Activated CD8-positive, alpha-beta T cell treated with anti-CD3 and anti-CD28 coated beads for 36 hours (primary cell): Measurements from ENCODE around the gene TBC1D4. TPM values are rescaled to one million over a fixed set of nuclear protein-coding genes. Genes with fewer than 3 reads are reported as not detected.

ENCODE experiments used
- ATAC-seq: fragments of 200-7000 bp; cut with Tn5 transposase; one replicate; pipeline ENCODE4 v1.10.0; 2021; ENCODE audit warnings: mild to moderate bottlenecking, moderate library complexity
- CTCF ChIA-PET: fragments of 350-600 bp; sonication (Branson Sonifier 250); formaldehyde crosslinking; loops from one replicate; lab custom pipeline; 2021; ENCODE audit warnings: antibody characterized with exemption; lab: Charles Lee
- POLR2A ChIA-PET: fragments of 350-600 bp; sonication (Branson Sonifier 250); formaldehyde crosslinking; loops from one replicate; lab custom pipeline; 2021; ENCODE audit warnings: antibody characterized with exemption; lab: Charles Lee
- DNase-seq: peaks from one replicate; pipeline ENCODE4 v3.0.0-alpha.2; 2020
- H3K27ac Mint-ChIP-seq: one replicate; pipeline ENCODE4 v1.8.0; 2021; ENCODE audit warnings: mild to moderate bottlenecking, mixed read lengths
- H3K27me3 Mint-ChIP-seq: one replicate; pipeline ENCODE4 v1.8.0; 2021; ENCODE audit warnings: mixed read lengths
- H3K36me3 Mint-ChIP-seq: one replicate; pipeline ENCODE4 v1.8.0; 2021; ENCODE audit warnings: low read depth, mixed read lengths
- H3K4me1 Mint-ChIP-seq: one replicate; pipeline ENCODE4 v1.8.0; 2021; ENCODE audit warnings: low read depth, mixed read lengths
- H3K4me3 Mint-ChIP-seq: one replicate; pipeline ENCODE4 v1.8.0; 2021; ENCODE audit warnings: mild to moderate bottlenecking, moderate library complexity, mixed read lengths
- H3K9me3 Mint-ChIP-seq: one replicate; pipeline ENCODE4 v1.8.0; 2021; ENCODE audit warnings: mixed read lengths
- CTCF ChIP-seq: fragments of 200-600 bp; IDR thresholded peaks from one replicate; pipeline ENCODE4 v1.8.0; 2022; ENCODE audit warnings: antibody characterized with exemption, mild to moderate bottlenecking
- intact Hi-C: fragments of 100-400 bp; cut with micrococcal nuclease; formaldehyde crosslinking; loops from one replicate; pipeline ENCODE4 v1.10.0; 2022
- total RNA-seq, 2 experiments: library from RNA; stranded (reverse); gene quantifications; one replicate each; pipeline ENCODE4 v1.2.3, GENCODE V29; 2021

The TBC1D4 gene
- total RNA-seq, 2 experiments from 2014 or later: 50.4 to 53.3 TPM

- ChIA-PET POLR2A (no interaction called here), CTCF (interaction anchor here (0.8 to 1.2 kb wide), 2 partner anchors 32 to 150 kb away, joined by 3 read pairs; no protein-coding TSS in a partner anchor)
- intact Hi-C loops: loop anchor here (5.0 to 10.0 kb wide), 2 partner anchors 112 to 175 kb away; partner anchors contain the start of genes TBC1D4 and UCHL3
- no peaks in the 10 kb centered on the region for H3K36me3 Mint-ChIP-seq
- no peak for TF ChIP-seq CTCF
- no peak overlapping the region for H3K4me3 Mint-ChIP-seq
- no peak for ATAC-seq
- no peak overlapping the region for H3K27ac Mint-ChIP-seq
- H3K9me3 Mint-ChIP-seq: no peaks in the 10 kb centered on the region
- H3K4me1 Mint-ChIP-seq: peaks cover 27% of the 10 kb centered on the region
- no peaks in the 10 kb centered on the region for H3K27me3 Mint-ChIP-seq
- DNase-seq: no peak
These were observed 112.0 kb downstream of the TBC1D4 start for GRCh38 chr13:75369981-75370380.

GRCh38 chr13:75368167-75368566 is 113.8 kb downstream of the TBC1D4 start:
- no peaks in the 10 kb centered on the region for H3K36me3 Mint-ChIP-seq
- no peaks in the 10 kb centered on the region for H3K9me3 Mint-ChIP-seq
- ChIA-PET CTCF (interaction anchor here (0.8 to 1.8 kb wide), 3 partner anchors 10 to 118 kb away, joined by 3 to 10 read pairs (median 4); no protein-coding TSS in a partner anchor), POLR2A (no interaction called here)
- no peak overlapping the region for H3K27ac Mint-ChIP-seq
- intact Hi-C loops: loop anchor here (5.0 kb wide), 1 partner anchor 114 kb away; the partner anchor contains the start of gene TBC1D4
- no peak for TF ChIP-seq CTCF
- DNase-seq (peak; percentile 10), ATAC-seq (no peak)
- peaks cover 44% of the 10 kb centered on the region for H3K4me1 Mint-ChIP-seq
- no peaks in the 10 kb centered on the region for H3K27me3 Mint-ChIP-seq
- H3K4me3 Mint-ChIP-seq: no peak overlapping the region

GRCh38 chr13:75366380-75367280 is 115.3 kb downstream of the TBC1D4 start:
- DNase-seq (no peak), ATAC-seq (no peak)
- ChIA-PET POLR2A (no interaction called here), CTCF (interaction anchor here (1.2 to 2.3 kb wide), 6 partner anchors 9 to 147 kb away, joined by 3 to 11 read pairs (median 4); partner anchors contain the start of gene TBC1D4)
- intact Hi-C loops: loop anchor here (5.0 kb wide), 1 partner anchor 116 kb away; the partner anchor contains the start of gene TBC1D4
- H3K27ac Mint-ChIP-seq: peak overlapping the region; percentile 94
- H3K27me3 Mint-ChIP-seq: no peaks in the 10 kb centered on the region
- peak; percentile 41 for TF ChIP-seq CTCF
- no peaks in the 10 kb centered on the region for H3K9me3 Mint-ChIP-seq
- H3K36me3 Mint-ChIP-seq: no peaks in the 10 kb centered on the region
- H3K4me3 Mint-ChIP-seq: peak overlapping the region; percentile 58
- peaks cover 49% of the 10 kb centered on the region for H3K4me1 Mint-ChIP-seq

- Mint-ChIP-seq H3K36me3 (no peaks in the 10 kb centered on the region), H3K4me3 (peak overlapping the region; percentile 58), H3K9me3 (no peaks in the 10 kb centered on the region), H3K27me3 (no peaks in the 10 kb centered on the region), H3K4me1 (peaks cover 49% of the 10 kb centered on the region), H3K27ac (peak overlapping the region; percentile 94)
- ChIA-PET POLR2A (no interaction called here), CTCF (interaction anchor here (0.6 to 2.3 kb wide), 8 partner anchors 10 to 222 kb away, joined by 3 to 11 read pairs (median 3); partner anchors contain the start of gene TBC1D4)
- intact Hi-C loops: loop anchor here (2.0 to 5.0 kb wide), 2 partner anchors 39 to 117 kb away; partner anchors contain the start of gene TBC1D4
- DNase-seq (peak; percentile 51), ATAC-seq (peak; percentile 94)
- no peak for TF ChIP-seq CTCF
These were observed 116.2 kb downstream of the TBC1D4 start for GRCh38 chr13:75365724-75366173.
